PC-3 (cell line): ENCODE data around the gene CAVIN3.

Experiments
- CTCF ChIP-seq: fragments of 300-600 bp; sonication (generic); conservative IDR thresholded peaks from 2 replicates; pipeline ENCODE4 v1.5.1; 2017; ENCODE audit warnings: antibody characterized with exemption, low read depth, mild to moderate bottlenecking, low read length
- EZH2phosphoT487 ChIP-seq: fragments of 300-600 bp; sonication (generic); IDR thresholded peaks from 2 replicates; pipeline ENCODE4 v1.6.1; 2018; ENCODE audit warnings: mild to moderate bottlenecking, antibody characterized with exemption, low read length, borderline replicate concordance

- TF ChIP-seq CTCF (no peak), EZH2phosphoT487 (no peak)
Observed at GRCh38 chr11:6269994-6270393, 50.3 kb downstream of the CAVIN3 start.
